DMS 273 treated with DMSO at 0.1 percent for 48 hours (cell line): ENCODE results near the gene WNT5B.

Experiments used
- DNase-seq: peaks from one replicate; lab custom pipeline; 2025; lab: John Stamatoyannopoulos, UW

Gene WNT5B

DNA sequence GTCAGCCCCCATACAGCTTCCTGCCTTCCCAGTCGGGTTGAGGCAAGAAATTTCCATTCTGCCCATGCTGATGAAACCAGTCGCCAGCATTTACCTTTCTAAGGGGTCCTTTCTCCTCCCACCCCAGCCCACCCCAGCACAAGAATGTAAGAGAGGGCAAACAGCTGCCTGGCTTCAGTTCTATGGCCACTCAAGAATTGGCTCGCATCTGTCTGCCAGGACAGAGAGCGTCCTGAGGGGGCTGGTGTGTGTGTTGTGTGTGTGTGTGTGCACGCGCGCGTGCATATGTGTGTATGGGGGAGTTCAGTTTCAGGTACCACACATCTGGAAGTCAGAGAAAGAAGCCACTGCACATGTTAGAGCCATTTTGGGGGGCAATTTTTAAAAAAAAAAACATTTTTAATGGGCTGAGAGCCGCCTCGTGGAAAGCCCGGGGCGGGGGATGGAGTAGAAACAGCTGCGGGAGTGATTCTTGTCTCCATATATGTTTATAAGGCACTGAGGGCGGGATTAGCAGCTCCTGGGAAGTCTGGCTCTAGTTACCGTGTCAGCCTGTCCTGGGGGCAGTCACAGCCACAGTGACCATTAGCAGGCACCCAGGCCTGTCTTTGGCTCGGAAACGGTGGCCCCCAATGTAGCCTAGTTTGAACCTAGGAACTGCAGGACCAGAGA is at the start of gene WNT5B:
Gene WNT5B, plus strand, starts transcription at position 566 of the 672 bp plus-strand sequence. CDS start 2,124 bp downstream, outside the sequence.
- no peak for DNase-seq

DNA sequence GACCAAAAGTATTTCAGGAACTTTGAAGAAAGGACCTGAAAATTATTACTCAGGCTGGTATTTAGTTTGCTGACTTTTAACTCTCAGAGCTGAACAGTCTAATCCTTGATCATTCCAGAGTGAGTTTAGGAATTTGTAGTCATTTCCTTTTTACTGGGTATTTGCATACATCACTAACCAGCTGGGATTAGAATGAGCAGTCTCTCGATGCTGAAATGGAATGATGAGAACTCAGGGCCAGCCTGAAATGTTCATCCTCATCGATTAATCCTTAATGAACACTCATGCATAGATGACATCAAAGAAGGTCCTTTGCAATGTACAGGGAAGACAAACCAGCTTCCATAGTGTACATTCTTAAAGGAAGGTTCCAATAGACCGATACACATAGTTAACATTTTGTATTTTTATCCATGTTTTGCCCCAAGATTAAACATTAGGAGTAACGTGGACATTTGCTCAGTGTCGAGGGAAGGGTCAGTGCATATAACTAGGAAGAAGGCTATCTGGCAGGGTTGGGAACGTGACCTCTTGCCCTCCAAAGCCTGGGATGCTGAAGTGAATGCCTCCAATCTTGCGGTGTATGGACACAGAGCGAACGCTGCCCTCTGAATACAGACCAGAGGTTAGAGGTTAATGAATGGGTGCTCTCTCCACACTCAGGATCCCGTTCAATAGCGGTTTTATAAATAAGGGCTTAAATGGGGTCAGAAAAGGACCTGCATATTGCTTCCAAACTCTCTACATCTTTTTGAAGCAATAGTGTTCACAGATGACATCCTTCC is 49.2 kb upstream of the WNT5B start:
- DNase-seq, result no peak

DNA sequence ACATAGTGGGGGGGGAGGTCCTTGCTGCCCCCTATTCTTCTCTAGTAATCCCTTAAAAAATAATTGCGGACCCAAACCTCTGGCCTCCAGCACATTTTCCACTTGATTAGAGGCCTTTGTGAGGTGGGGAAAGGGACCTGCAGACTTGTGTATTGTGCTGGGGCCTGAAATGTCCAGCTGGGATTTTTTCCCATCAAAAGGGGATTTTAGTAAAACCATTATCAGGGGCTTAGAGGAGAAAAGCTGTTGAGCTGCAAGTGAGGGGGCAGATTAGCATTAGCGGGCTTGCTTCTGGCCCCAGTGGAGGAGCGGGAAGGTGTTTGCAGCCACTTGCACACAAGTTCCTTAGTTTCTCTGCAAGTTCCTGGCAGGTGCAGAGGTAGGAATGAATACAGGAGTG is 48.5 kb upstream of the WNT5B start:
- no peak for DNase-seq

DNA sequence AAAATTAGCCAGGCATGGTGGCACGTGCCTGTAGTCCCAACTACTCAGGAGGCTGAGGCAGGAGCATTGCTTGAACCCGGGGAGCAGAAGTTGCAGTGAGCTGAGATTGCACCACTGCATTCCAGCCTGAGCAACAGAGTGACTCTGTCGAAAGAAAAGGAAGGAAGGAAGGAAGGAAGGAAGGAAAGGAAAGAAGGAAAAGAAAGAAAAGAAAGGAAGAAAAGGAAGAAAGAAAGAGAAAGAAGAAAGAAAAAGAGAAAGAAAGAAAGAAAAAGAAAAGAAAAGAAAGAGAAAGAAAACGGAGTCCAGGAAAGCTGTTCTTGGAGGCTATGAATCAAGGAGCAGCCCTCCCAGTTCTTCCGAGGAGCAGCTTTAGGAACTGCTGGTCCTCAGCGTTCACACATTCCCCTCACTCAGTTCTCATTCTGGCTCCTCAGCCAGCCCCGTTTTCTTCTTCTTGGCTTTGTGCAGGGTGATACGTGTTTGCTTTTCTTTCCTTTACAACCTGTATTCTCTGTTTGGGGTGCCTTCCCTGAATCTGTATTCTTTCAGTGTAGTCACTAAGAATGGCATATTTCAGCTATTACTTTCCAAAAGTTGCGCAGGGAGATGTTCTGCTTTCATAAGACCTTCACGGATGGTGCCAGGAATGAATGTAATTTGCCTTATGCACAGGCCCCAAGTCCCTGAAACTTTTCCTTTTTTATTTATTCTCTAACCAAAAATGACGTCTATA is 46.9 kb upstream of the WNT5B start:
- DNase-seq, result no peak

DNA sequence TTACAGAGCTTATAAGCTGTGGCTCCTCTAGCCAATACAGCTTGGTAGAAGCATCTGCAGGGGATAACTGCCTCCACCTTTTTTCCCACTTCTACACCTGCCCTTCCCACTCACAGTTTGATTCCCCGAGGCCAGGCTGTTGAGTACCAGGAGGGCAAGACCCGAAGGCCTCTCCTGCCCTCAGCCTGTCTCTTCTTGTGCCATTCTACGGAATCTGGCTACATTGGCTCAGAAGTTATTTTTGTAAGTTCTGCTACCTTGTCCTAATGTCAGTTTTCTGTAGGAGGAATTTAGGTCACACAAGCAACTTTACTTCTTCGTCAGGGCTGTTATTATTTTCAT is 46.4 kb upstream of the WNT5B start:
- DNase-seq, result no peak

DNA sequence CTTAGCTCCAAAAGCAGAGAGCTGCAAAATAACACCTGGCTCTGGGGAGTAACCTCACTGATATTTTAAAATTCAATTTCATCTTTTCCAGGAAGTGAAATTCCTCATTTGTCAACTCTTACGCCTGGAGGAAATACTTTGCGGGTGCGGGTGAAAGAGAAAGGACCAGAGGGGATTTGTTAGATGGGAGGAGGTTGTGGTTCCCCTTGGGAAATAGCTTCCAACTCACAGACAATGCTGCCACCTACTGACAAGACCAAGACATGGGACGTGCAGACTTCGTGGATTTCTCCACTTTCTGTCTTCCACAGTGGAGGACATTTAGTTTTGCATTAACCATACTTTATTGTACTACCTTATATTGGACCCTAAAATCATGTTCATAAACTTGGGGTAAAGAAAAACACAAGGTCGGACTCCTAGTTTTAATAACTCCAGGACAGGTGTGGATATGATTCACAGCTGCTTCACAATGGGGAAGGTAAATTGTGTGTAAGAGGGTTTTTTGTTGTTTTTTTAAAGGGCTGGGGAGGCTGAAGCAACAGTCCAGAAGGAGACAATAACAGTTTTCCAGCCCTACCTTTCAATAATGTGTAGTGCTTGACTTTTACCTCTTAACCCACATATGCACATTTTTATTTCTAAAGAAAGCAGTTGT is 45.5 kb upstream of the WNT5B start:
- no peak for DNase-seq

DNA sequence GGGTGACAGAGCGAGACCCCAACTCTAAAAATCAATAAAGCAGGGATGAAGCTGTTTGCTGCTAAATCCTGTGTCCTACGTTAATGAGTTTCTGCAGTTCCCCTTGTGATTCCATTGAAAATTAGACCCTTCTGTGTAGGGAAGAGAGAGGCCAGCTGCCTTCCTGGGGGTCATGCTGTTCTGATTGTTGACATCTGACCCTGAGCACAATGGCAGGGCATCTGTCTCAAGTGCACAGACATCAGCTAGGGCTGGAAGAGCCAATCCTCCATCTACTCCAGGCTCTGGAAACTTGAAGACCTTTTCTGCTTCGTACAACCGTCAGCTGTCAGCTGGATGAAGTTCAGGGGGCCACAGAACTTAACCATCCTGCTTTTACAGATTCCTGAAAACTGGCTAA is 44.7 kb upstream of the WNT5B start:
- no peak for DNase-seq

DNA sequence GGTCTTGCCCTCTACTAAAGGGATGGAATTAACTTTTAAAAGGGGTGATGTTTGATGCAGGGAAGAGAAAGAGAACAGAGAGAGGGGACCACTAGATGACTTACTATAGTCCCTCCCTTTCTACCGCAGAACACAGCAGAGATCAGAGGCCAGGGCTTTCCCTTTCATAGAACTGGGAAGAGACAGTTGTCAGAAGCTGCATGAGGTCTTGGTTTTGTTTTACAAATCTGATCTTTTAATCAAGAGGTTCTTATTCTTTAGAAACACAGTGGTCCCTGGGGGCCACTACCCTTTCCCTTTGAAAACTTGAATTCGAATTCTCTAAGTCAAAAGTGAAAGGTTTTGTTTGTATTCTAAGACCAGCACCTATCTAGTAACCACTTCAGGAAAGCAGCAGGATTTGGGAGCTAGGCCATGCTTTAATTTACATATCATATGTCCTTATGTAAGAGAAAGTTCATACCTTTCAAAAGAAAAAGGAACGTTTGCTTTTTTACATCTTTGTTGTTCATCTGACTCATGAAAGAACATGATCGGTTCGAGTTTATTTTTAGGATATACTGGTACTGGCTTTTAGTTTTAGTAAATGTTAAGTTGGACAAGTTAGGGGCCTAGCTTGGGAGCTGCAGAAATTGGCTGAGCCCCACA is 41.0 kb upstream of the WNT5B start:
- no peak for DNase-seq

DNA sequence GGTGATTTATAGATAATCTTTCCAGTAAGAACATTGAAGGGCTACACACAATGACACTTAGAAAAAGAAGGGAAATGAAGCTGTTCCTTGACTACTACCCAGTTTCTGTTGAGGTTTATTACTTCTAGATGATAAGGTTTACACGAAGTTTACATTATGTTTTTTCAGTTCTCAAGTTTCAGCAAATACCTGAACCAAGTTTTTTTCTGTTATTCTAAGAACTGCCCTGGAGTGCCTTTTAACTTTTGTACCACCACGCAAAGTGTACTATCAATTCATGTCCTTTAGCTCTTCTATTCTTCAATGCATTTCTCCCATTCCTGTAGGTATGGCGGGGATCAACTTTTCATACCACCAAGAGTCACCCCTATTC is 40.5 kb upstream of the WNT5B start:
- DNase-seq, result no peak

DNA sequence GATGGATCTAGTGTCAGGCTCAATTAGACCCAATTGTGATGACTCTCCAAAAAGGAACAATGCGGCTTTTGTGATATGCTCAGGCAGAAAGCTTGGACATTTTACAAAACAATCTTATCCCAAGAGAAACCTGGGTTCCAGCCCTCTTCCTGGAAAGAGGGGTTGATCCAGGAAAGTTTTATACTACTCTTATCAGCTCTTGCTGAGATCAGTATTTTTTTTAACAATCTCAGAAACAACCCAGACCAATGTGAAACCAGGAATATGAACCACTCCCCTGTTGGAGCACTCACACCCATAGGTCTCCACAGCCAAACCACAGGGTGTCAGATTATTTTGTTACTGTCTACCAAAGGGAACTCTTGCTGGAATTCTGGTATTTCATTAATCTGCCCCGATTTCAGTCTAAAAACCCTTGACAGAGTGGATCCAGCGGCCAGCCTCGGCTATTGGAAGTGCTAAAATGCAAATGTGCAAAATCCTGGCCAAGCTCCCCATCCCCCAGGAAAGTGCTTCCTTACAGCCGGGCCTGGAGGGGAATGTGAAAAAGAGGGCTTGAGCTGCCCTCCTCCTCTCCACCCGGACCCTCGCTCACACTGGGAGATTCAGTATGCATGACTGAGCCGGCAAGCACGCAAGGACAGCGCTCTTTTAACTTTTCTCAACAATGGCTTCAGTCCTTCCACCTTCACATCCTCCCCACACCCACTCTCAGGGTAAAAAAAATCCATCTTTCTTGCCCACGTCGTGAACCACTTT is 38.6 kb upstream of the WNT5B start:
- no peak for DNase-seq

DNA sequence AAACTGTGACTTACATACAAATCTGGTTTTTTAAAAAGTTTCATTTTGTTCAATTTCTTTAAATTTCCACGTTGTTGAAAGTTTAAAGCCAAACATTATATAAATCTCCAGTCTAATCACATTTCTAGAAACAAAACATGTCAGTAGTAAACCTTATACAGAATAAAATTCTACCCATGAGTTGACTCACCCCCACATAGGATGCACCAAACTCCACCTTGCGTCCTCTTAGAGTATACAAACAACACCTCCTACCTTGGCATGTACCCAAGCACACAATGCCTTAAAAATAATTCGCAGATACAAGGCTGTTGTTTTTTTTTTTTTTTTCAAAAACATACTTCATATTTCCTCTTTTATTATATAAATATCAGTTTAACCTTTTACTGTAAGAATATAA is 38.0 kb upstream of the WNT5B start:
- no peak for DNase-seq

DNA sequence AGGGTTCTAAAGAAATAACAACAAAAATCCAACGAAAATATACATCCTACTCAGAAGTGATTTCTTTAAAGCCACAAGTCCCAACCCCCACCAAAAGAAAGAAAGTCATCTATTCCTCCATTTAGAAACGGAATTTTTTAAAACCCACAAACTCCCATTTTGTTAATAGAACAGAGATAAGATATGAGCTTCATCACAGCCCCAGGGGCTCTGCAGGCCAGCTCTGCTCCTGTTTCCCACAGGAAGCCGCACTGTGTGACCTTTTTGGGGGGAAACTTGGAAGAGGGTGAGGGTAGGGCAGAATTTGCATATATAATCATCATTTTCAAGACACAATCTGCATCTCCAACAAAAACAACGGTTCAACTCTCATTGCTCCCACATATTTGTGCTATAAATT is 37.5 kb upstream of the WNT5B start:
- DNase-seq, result no peak

DNA sequence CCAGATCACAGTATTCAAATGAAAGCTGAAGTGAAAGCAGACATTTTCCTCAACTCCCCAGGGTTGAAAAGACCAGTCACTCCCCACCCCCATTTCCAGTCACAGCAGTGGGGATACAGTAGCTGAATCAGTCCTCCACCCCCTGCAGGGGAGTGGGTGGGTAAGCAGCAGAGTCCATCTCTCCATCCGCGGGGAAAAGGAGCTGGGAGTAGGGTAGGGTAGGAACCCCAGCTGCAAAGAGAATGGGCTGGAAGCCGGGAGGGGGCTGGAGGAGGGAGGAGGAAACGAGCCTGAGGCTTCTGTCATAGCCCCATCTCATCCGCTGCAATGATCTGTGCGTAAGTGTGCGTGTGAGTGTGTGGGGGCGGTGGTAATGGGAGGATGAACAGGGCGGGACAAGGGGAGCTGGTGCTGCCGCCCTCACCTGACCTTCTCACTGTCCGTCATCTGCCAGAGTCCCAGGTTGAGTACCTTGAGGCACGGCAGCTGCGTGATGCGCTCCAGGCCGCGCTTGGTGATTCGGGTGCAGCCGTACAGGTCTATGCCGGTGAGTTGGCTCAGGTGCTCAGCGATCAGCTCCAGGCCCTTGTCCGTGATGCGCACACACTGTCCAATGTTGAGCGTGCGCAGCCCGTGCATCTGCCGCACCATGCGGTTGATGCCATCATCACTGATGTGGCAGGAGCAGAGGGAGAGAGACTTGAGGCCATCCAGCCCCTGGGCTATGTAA is 36.4 kb upstream of the WNT5B start:
- DNase-seq, result no peak

DNA sequence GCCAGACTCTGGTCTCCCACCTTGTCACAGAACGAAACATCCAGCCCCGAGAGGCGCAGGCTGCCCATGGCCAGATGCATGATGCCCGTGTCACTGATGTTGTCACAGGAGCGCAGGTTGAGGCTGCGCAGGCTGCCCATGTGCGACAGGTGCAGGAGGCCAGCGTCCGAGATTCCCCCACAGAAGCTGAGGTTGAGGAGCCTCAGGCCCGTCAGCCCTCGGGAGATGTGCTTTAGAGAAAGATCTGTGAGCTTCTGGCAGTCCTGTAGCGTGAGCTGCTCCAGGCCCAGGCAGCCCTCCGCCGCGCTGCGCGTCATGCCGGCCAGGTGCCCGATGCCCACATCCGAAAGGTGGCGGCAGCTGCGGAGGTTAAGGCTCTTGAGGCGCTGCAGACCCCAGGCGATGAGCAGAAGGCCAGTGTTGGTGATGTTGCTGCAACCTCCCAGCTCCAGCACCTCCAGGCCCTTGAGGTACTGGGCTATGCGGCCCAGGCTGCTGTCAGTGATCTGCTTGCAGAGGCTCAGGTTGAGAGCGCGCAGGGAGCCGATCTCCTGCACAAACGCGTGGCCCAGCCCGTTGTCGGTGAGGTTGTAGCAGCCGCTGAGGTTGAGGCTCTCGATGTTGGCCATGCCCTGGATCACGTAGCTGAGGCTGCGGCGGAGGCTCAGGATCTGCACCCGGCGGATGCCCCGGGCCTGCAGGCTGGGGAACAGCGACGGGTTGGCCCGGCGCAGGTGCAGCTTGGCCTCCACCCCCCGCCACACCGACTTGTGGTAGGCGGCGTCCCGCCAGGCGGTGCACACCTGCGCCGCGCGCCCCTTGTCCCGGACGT is 35.6 kb upstream of the WNT5B start:
- no peak for DNase-seq

DNA sequence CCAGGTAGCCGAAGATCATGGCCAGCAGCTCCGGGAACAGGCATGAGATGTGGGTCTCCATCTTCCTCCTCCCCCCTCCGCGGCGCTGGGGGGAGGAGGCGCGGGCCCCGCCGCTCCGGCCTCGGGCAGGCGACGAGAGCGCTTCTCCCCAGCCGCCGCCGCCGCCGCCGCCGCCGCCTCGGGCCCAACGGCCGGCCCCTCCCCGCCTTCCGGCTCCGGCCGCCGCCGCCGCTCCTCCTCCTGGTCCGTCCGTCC is 35.1 kb upstream of the WNT5B start:
- DNase-seq, result no peak

DNA sequence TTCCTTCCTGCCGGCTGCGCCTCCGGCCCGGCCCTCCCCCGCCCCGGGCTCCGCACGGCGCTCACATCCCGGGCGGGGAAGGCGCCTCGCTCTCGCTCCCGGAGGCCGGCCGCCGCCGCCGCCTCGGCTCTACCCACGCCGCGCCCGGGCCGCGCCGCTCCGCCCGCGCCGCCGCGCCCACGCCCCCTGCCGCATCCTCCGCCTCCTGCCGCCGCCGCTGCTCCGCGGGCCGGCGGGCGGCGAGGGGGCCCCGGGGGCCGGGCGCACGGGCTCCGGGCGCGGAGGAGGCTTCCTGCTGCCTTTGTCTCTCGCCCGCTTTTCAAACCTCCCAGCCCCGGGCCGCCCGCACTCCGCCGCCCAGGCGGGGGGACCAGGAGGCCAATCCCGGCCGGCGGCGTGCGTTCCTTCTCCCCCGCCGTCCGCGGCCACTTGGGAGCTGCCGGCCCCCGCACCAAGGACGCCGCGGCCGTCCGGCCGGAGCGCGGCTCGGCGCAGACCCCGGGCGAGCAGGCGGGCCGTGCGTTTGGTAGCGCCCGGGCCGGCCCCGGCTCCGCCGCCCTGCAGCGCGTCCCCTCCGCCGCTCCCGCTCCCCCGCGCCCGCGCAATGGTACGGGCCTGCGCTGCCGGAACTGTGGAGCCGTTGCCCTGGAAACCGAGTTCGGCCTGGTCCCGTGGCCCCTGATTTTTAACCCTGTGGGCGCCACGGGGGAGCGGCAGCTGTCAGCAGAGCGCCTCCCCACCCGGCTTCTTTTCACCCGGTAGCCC is 34.6 kb upstream of the WNT5B start, which contains the start of gene FBXL14:
Gene FBXL14, minus strand, starts transcription at position 321 of the 765 bp plus-strand sequence. CDS start 515 bp downstream, outside the sequence.
- peak; percentile 38 for DNase-seq

DNA sequence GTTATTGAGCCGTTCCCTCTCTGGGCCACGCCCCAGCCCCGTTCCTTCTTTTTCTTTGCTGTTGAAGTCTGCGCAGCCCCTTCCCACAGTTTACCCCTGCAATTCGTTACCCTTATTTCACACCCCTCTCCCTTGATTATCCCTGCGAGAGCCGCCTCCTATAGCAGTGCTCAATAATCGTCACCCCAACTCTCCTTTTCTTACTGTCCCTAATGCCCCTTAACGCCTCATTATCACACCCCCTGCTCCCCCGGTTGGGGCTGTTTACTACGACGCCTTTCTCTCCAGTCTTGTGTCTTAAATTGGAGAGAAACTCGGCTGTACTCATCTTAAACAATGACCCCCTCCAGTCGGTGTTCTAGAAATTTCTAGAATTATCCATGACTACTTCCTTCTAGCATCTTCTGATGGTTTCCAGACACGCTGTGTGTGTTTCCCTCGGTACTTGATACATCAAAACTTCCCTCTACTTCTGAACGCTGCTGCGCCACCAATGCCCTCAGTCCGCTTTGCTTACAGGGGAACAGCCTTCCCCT is 33.9 kb upstream of the WNT5B start:
- no peak for DNase-seq

DNA sequence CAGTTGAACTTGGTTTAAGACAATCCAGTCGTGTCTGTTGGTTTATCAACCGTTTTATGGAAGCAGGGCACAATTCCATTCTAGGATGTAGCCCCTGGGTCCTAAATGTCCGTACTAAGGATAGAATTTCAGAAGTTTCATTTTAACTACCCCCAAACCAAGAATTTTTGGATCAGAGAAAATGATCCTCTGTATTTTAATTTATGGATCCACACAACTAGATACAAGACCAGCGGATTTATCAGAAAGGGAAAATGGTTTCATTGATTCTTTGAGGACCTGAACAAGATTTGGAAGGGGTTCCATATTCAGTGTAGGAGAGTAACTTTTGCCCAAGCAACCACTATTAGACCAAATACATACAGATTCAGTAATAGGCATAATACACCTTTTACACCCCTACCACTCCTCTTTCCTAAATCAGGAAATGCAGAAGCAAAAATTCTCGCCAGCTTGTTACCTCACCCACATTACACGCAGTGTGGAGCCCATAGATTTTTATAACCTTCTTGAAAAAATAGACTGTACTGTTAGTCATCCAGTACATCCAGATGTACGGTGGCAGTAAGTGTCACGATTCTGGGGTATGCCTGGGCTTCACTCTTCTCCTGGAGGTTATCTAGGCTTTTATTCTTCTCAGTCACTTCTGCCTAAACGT is 33.2 kb upstream of the WNT5B start:
- DNase-seq, result no peak
